IPS-18a (cell line): ENCODE measurements around the gene ZNF343.

ENCODE experiments used
- H3K27ac ChIP-seq: one replicate; pipeline ENCODE4 v1.5.1; 2013; ENCODE audit warnings: low read length
- H3K27me3 ChIP-seq: one replicate; pipeline ENCODE4 v1.6.1; 2013; ENCODE audit warnings: mild to moderate bottlenecking, low read length; ENCODE audit not compliant: control insufficient read depth, insufficient read depth
- H3K36me3 ChIP-seq: one replicate; pipeline ENCODE4 v1.6.1; 2013; ENCODE audit warnings: low read depth, low read length; ENCODE audit not compliant: control insufficient read depth
- H3K4me1 ChIP-seq: one replicate; pipeline ENCODE4 v1.6.1; 2013; ENCODE audit warnings: low read depth, low read length; ENCODE audit not compliant: control insufficient read depth
- H3K4me3 ChIP-seq: one replicate; pipeline ENCODE4 v1.5.1; 2013; ENCODE audit warnings: low read length
- H3K9ac ChIP-seq: one replicate; pipeline ENCODE4 v1.6.1; 2013; ENCODE audit warnings: mild to moderate bottlenecking, low read length, moderate library complexity
- H3K9me3 ChIP-seq: one replicate; pipeline ENCODE4 v1.6.1; 2013; ENCODE audit warnings: low read depth, low read length; ENCODE audit not compliant: control insufficient read depth

The ZNF343 gene

GRCh38 chr20:2451422-2451821, 57.3 kb downstream of the ZNF343 start:
- no peaks in the 10 kb centered on the region for H3K27me3 ChIP-seq
- H3K9me3 ChIP-seq = no peaks in the 10 kb centered on the region
- H3K36me3 ChIP-seq = no peaks in the 10 kb centered on the region
- H3K27ac ChIP-seq = no peak overlapping the region
- H3K4me1 ChIP-seq = no peaks in the 10 kb centered on the region
- H3K9ac ChIP-seq = no peak overlapping the region
- no peak overlapping the region for H3K4me3 ChIP-seq

- Histone ChIP-seq H3K9ac (no peak overlapping the region), H3K4me1 (no peaks in the 10 kb centered on the region), H3K27ac (no peak overlapping the region), H3K27me3 (no peaks in the 10 kb centered on the region), H3K36me3 (no peaks in the 10 kb centered on the region), H3K4me3 (no peak overlapping the region), H3K9me3 (no peaks in the 10 kb centered on the region)
Observed at GRCh38 chr20:2449386-2449785, 59.3 kb downstream of the ZNF343 start.

- Histone ChIP-seq H3K36me3 (no peaks in the 10 kb centered on the region), H3K27me3 (no peaks in the 10 kb centered on the region), H3K27ac (no peak overlapping the region), H3K4me1 (no peaks in the 10 kb centered on the region), H3K9ac (no peak overlapping the region), H3K4me3 (no peak overlapping the region), H3K9me3 (no peaks in the 10 kb centered on the region)
Observed at GRCh38 chr20:2446845-2447244, 61.9 kb downstream of the ZNF343 start.
